ENCODE results near the gene EMILIN2. TPM values are rescaled to one million over a fixed set of nuclear protein-coding genes. Genes with fewer than 3 reads are reported as not detected.

EMILIN2 gene
- total and polyA plus RNA-seq, 9 of the 15 experiments (the other 6 are each of a cell fraction or from before 2014, with no cell fraction given), result 0.01 to 0.40 (median 0.19) TPM

DNA sequence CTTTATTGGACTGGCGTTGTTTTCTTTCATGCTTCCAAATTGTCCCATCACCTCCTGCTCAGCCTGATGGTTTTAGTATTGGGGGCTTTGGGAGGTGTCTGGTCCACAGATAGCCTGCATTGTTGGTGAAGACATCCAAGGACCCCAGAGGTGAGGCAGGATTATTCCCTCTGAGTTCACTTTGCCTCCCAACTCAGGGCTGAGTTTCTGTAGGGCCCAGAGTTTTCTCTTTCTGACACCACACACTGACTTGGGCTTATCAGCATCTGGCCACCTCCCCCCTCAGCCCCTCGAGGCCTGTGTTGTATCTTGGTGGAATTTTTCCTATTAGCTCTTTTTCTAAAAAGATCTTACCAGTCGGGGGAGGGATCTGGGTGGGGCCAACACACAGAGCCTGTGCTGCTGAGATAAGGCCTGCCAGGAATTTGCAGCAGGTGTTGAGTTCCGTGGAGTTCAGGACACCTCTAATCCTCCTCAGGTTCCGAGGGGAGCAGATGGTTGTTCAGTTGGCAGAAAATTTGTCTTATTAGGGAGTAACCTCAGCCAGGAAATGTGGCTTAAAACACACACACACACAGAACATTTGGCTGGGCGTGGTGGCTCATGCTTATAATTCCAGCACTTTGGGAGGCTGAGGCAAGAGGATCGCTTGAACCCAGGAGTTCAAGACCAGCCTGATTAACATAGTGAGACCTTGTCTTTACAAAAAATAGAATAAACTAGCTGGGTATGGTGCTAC, 7.3 kb downstream of the EMILIN2 start (continued):
- TF ChIP-seq, protein P1, sequence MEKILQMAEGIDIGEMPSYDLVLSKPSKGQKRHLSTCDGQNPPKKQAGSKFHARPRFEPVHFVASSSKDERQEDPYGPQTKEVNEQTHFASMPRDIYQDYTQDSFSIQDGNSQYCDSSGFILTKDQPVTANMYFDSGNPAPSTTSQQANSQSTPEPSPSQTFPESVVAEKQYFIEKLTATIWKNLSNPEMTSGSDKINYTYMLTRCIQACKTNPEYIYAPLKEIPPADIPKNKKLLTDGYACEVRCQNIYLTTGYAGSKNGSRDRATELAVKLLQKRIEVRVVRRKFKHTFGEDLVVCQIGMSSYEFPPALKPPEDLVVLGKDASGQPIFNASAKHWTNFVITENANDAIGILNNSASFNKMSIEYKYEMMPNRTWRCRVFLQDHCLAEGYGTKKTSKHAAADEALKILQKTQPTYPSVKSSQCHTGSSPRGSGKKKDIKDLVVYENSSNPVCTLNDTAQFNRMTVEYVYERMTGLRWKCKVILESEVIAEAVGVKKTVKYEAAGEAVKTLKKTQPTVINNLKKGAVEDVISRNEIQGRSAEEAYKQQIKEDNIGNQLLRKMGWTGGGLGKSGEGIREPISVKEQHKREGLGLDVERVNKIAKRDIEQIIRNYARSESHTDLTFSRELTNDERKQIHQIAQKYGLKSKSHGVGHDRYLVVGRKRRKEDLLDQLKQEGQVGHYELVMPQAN (IDR thresholded peaks at IDR 0.05; ENCODE audit: borderline replicate concordance), result peak; percentile 35; the same call in 1 of the 2 replicates
- TF ChIP-seq MCM3 (IDR thresholded peaks at IDR 0.05) (no peak), TEAD1 (CRISPR knock-in tag; IDR thresholded peaks at IDR 0.05) (peak; percentile 95 to 99), ZBTB1 (CRISPR knock-in tag; IDR thresholded peaks at IDR 0.05; ENCODE audit: borderline replicate concordance, low read depth) (0 out of 2 replicates have a peak, but pooled peaks have one; percentile 20), ZNF347 (CRISPR knock-in tag; IDR thresholded peaks at IDR 0.05; ENCODE audit: low read depth) (no peak), ARHGAP35 (IDR thresholded peaks at IDR 0.05; ENCODE audit: partially characterized antibody) (no peak), SAP30 (IDR thresholded peaks at IDR 0.05; ENCODE audit: borderline replicate concordance, insufficient read depth, low read depth, low read length, poor library complexity, severe bottlenecking) (no peak), MCM2 (IDR thresholded peaks at IDR 0.05; ENCODE audit: low read depth) (no peak), GATAD2B (IDR thresholded peaks at IDR 0.05; ENCODE audit: borderline replicate concordance) (peak; percentile 98), ZBTB8A (IDR thresholded peaks at IDR 0.05; ENCODE audit: partially characterized antibody) (no peak), ZSCAN32 (CRISPR knock-in tag; IDR thresholded peaks at IDR 0.05) (no peak), NR4A1 (CRISPR knock-in tag; IDR thresholded peaks at IDR 0.05) (no peak), NR4A1 (tag; IDR thresholded peaks at IDR 0.05) (no peak; the same call in 1 of the 2 replicates), IRF2 (CRISPR knock-in tag; IDR thresholded peaks at IDR 0.05) (no peak), CHD1 (IDR thresholded peaks at IDR 0.05; ENCODE audit: low read length) (no peak), NUFIP1 (IDR thresholded peaks at IDR 0.05; ENCODE audit: partially characterized antibody) (no peak), ILF3 (IDR thresholded peaks at IDR 0.05; ENCODE audit: borderline replicate concordance) (no peak), MBD2 (IDR thresholded peaks at IDR 0.05; ENCODE audit: borderline replicate concordance, low read depth) (peak; percentile 78), ZNF584 (CRISPR knock-in tag; IDR thresholded peaks at IDR 0.05; ENCODE audit: low read depth) (peak; percentile 90)
- TF ChIP-seq, protein P2, sequence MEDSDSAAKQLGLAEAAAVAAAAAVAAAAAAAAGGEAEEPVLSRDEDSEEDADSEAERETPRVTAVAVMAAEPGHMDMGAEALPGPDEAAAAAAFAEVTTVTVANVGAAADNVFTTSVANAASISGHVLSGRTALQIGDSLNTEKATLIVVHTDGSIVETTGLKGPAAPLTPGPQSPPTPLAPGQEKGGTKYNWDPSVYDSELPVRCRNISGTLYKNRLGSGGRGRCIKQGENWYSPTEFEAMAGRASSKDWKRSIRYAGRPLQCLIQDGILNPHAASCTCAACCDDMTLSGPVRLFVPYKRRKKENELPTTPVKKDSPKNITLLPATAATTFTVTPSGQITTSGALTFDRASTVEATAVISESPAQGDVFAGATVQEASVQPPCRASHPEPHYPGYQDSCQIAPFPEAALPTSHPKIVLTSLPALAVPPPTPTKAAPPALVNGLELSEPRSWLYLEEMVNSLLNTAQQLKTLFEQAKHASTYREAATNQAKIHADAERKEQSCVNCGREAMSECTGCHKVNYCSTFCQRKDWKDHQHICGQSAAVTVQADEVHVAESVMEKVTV (CRISPR knock-in tag; IDR thresholded peaks at IDR 0.05), result no peak
- TF ChIP-seq, protein P3, sequence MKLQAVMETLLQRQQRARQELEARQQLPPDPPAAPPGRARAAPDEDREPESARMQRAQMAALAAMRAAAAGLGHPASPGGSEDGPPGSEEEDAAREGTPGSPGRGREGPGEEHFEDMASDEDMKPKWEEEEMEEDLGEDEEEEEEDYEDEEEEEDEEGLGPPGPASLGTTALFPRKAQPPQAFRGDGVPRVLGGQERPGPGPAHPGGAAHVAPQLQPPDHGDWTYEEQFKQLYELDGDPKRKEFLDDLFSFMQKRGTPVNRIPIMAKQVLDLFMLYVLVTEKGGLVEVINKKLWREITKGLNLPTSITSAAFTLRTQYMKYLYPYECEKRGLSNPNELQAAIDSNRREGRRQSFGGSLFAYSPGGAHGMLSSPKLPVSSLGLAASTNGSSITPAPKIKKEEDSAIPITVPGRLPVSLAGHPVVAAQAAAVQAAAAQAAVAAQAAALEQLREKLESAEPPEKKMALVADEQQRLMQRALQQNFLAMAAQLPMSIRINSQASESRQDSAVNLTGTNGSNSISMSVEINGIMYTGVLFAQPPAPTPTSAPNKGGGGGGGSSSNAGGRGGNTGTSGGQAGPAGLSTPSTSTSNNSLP (IDR thresholded peaks at IDR 0.05; ENCODE audit: borderline replicate concordance, low read depth, low read length), result peak; percentile 28; the same call in 1 of the 2 replicates
